ENCODE results near the gene DNER.

GRCh38 chr2:229372207-229372606 lies 342.1 kb downstream of the DNER start:
- TF ChIP-seq YY1 (IDR thresholded peaks at IDR 0.05; ENCODE audit: insufficient read depth, insufficient read length) (no peak), ZNF274 (IDR thresholded peaks at IDR 0.05; ENCODE audit: low read depth, low read length) (no peak), SUZ12 (IDR thresholded peaks at IDR 0.05; ENCODE audit: extremely low read depth, insufficient read depth, insufficient read length) (no peak)
